ENCODE data around the gene GANC.
"Not testable (repeated sequence)": the region's sequence is repeated elsewhere in the genome, so short reads cannot be mapped to it uniquely, and the experiment has no call there.

Gene GANC, protein sequence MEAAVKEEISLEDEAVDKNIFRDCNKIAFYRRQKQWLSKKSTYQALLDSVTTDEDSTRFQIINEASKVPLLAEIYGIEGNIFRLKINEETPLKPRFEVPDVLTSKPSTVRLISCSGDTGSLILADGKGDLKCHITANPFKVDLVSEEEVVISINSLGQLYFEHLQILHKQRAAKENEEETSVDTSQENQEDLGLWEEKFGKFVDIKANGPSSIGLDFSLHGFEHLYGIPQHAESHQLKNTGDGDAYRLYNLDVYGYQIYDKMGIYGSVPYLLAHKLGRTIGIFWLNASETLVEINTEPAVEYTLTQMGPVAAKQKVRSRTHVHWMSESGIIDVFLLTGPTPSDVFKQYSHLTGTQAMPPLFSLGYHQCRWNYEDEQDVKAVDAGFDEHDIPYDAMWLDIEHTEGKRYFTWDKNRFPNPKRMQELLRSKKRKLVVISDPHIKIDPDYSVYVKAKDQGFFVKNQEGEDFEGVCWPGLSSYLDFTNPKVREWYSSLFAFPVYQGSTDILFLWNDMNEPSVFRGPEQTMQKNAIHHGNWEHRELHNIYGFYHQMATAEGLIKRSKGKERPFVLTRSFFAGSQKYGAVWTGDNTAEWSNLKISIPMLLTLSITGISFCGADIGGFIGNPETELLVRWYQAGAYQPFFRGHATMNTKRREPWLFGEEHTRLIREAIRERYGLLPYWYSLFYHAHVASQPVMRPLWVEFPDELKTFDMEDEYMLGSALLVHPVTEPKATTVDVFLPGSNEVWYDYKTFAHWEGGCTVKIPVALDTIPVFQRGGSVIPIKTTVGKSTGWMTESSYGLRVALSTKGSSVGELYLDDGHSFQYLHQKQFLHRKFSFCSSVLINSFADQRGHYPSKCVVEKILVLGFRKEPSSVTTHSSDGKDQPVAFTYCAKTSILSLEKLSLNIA (N-terminal part only)

DNA sequence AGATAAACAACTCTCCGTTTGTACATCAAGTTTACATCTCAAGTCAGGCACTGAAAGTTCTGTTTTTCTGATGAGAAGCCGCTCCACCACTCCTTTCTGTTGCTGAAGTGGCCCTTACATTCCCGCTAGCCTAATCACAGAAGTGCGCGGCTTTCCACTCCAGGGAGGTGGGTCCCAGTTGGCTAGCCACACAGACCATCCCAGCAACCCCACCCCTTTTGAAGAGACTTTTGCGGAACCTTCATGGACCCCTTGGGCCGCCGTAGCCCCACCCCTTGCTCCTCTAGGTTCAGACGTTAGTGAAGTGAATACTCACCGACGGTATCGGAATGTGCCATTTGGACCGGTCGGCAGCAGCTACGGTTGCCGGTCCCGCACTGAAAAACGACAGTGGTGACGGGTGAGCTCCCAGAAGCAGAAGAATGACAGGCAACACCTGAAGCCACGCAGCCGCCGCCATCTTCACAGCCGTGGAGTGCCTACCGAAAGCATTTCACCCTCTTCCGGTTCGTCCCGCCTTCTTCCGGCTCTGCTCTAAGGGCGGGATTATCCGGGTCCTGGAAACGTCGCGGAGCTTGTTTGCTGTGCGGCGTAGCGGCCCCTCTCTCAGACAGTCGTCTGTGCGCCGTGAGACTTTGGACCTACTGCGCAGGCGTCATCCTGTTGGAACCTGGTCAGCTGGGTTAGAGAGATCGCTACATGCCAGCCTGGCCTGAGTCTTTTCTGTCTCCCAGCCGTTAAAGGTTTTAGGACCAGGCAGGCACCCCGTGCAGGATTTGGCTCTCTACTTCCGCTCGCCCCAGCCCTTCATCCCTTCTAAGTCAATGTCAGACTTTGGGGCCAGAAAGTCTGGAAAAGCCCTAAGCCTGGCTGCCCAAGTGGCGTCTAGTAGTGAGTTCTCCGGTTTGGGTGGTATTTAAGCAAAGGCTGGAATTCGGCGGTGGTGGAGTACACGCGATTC lies at the start of gene GANC, which contains the start of gene TMEM87A:
TSS of gene GANC (plus strand) at position 263 of the 961 bp plus-strand sequence. CDS start 1,281 bp downstream, outside the sequence.
TSS of gene TMEM87A (minus strand) at position 495 of the 961 bp plus-strand sequence. CDS start at position 460, 35 bp downstream.
- DNase-seq (ENCODE audit: low spot score): peak; percentile 93

DNA sequence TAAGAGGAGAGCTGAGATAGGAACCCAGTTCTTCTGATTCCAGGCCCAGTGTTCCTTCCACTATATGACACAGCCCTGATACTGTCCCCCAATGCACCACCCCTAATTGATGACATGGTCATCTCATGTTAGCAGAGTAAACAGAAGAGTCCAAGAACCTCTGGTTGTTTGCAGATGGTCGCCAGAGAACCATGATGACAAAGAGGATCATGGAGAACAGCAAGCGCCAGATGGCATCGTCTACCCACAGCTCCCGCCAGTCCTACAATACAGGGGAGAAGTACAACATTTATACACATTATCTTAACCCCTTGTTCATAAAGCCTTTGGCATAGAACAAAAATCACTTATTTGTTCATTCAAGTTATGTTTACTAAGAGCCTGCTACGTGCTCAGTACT lies 46.4 kb upstream of the GANC start:
- peak; percentile 34 for DNase-seq (ENCODE audit: low spot score)

DNA sequence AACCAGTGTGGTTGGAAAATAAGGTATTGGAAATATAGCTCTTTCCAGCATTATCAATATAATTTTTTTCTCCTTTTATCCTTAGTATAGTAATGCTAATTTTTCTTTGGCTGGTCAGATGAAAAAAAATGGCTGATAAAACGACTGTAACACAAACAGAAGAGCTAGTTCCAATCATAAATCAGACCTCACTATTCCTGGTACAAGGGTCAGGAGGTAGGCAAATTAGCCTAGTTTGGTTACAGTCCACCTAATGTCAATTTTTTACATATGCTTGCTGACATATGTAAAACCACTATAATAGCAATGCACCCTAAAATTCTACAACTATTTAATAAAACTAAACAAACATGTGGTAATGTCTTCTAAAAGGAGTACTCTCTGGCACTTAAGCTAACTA lies 45.0 kb upstream of the GANC start:
- no peak for DNase-seq (ENCODE audit: low spot score)

DNA sequence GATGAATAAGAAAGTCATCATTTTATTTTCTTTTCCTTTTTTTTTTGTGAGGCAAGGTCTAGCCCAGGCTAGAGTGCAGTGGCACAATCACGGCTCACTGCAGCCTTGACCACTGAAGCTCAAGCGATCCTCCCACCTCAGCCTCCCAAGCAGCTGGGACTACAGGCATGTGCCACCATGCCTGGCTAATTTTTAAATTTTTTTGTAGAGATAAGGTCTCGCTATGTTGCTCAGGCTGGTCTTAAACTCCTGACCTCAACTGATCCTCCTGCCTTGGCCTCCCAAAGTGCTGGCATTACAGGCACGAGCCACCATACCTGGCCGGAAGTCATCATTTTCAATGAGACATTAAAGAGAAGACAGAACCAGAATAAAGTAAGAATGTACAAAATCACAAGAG lies 44.0 kb upstream of the GANC start:
- DNase-seq (ENCODE audit: low spot score): not testable (repeated sequence)

DNA sequence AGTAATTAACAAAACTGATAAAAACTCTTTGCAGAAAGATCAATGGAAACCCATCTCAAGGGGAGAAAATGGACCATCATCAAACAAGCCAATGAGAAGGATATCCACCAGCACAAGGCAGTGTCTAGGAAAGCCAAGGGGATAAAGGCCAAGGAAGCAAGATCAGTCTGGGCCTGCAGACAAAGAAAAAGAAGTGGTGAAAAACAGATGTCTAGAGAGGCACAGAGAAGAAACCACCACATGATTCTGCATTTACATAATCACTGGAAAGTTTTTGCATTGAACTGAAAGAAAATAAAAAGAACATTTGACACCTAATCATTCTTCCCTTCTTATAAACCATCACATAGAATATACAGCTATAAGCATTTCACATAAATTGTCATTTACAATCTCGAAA lies 41.9 kb upstream of the GANC start:
- DNase-seq (ENCODE audit: low spot score): no peak

DNA sequence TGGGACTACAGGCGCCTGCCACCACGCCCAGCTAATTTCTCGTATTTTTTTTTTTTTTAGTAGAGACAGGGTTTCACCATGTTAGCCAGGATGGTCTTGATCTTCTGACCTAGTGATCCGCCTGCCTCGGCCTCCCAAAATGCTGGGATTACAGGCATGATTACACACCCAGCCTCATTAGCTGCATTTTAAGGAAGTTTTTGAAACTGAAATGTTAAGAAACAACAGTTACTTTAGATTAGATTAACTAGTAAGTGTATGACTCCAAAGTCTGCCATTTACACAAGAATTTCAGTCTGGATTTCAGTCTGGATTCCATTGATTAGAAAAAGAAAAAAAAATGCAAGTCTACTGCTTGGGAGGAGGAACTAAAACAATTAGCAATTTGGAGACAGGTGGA lies 40.4 kb upstream of the GANC start:
- no peak for DNase-seq (ENCODE audit: low spot score)

DNA sequence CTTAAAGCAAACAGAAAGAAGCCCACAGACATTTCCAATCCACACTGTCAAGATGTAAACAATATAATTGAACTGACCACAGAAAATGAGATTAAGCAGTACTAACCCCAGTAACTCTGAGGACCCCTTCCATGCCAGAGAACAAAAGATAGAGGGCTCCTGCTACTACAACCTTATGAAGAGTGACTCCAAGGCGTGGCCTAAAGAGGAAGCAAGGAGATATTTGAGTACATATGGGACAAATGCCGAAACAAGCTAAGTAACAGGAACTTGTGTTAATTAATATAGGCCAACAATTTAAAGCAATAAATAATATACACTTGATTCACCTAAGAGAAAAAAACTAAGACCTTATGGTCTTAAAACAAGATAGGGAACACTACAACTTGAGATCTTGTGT lies 39.9 kb upstream of the GANC start:
- DNase-seq (ENCODE audit: low spot score): no peak

DNA sequence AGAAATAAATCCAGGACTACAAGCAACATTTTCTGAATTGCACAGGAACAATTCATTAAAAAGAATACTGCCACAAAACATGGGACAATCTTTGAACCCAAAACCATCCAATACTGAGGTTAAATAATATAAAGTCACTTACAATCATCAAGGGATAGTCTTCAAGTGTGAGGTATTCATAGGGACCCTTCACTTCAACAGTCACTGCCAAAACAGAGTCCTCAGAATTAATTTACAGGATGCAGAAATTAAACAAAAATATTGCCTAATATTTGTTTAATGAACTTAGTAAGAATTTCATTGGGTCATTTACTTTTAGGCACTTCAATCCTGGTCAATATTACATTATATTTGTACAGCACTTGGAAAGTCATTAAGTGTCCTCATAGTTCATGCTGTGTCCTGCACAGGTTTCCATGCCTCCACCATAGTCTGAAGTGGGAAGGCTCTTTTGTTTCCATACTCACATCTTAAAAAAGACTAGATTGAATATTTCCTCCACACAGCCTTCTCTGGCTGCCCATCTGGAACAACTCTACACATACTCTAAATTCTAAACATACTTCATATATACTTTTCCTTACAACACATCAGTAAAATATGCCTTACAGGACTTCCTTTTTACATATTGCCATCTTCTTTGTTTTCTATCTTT lies 33.3 kb upstream of the GANC start:
- DNase-seq (ENCODE audit: low spot score): no peak

DNA sequence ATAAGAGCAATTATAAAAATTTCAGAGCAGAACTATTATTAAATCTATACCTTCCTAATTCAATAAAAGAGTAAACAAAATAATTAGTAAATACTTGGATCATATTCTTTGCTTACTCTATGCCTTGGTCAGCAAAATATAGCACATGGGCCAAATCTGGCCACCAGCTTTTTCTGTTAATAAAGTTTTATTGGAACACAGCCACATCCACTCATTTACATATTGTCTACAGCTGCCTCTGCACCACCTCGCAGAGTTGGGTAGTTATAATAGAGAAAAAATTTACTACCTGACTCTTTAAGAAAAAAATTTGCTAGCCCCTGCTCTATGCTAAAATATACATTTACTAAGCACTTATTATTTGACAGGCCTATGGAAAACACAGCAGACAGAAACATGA lies 32.2 kb upstream of the GANC start:
- DNase-seq (ENCODE audit: low spot score): no peak

DNA sequence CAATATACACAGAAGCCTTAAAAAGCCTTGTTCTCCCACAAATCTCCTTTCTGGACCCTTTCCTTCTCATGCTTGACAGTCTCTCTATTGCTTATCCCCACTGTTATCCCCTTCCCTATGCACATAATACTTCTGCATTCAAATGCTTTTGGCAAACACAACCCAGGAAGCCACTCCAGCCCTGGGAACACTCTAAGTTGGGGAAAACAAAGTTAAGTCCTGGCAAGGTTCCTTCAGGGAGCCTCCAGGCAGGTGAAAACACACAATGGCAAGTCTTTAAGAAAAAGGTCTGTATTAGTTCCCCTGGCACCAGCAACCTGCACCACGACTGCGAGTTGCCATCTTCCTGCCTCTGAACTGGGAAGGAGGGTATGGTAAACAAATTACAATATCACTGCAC lies 19.7 kb upstream of the GANC start:
- no peak for DNase-seq (ENCODE audit: low spot score)

DNA sequence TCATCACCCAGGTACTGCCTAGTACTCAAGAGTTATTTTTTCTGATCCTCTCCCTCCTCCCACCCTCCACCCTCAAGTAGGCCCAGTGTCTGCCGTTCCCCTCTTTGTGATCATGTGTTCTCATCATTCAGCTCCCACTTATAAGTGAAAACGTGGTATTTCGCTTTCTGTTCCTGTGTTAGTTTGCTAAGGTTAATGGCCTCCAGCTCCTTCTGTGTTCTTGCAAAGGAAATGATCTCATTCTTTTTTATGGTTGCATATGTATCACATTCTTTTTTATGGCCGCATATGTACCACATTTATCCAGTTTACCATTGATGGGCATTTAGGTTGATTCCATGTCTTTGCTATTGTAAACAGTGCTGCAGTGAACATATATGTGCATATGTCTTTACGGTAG lies 8.2 kb upstream of the GANC start:
- DNase-seq (ENCODE audit: low spot score): no peak

DNA sequence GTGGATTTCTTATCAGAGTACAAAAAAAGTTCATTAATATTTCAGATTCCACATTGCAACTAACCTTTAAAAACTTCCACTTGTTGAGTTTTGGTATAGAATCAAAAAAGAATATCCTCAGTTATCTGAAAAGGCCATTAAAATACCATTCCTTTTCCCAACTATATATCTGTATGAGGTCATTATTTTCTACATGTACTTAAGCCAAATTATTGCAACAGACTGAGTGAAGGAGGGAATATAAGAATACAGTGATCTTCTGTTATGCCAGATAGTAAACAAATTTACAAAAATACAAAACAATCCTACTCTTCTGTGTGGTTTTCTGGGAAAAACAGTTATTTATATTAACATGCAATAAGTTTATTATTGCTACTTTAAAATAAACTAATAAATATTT lies 5.7 kb upstream of the GANC start:
- DNase-seq (ENCODE audit: low spot score): no peak

DNA sequence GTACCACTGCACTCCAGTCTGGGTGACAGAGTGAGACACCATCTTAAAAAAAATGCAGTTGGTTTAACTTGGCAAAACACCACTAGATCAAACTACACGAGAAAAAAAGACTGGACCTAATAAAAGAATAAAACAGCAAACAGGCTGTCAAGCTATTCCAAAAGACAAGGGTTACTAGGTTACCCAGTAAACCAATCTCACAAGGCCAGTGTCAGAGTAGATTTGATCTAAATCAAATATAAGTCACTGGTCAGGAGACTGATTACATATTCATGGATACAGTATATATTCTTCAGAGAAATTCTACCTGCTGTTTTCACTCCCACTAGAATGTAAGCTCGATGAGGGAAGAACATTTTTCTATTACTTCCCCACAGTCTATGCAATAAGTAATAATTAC lies 2.5 kb upstream of the GANC start:
- DNase-seq (ENCODE audit: low spot score): no peak

DNA sequence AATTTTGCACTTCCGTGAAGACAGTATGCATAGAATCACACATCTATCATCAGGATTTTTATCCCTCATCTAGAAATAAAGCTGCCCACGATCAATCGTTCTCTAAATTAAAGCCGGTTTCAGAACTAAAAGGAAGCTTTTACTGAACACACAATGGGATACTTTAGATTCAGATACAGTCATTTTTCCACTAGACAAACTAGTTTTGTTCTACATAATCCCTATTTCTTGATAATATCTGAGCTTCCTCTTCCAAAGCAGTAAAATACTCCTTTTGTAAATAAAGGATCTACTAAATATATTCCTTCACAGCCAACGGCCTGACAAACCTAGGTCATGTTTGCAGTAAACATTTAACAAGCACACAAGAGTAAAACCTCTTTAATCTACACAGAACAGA lies 2.0 kb upstream of the GANC start:
- DNase-seq (ENCODE audit: low spot score): no peak

DNA sequence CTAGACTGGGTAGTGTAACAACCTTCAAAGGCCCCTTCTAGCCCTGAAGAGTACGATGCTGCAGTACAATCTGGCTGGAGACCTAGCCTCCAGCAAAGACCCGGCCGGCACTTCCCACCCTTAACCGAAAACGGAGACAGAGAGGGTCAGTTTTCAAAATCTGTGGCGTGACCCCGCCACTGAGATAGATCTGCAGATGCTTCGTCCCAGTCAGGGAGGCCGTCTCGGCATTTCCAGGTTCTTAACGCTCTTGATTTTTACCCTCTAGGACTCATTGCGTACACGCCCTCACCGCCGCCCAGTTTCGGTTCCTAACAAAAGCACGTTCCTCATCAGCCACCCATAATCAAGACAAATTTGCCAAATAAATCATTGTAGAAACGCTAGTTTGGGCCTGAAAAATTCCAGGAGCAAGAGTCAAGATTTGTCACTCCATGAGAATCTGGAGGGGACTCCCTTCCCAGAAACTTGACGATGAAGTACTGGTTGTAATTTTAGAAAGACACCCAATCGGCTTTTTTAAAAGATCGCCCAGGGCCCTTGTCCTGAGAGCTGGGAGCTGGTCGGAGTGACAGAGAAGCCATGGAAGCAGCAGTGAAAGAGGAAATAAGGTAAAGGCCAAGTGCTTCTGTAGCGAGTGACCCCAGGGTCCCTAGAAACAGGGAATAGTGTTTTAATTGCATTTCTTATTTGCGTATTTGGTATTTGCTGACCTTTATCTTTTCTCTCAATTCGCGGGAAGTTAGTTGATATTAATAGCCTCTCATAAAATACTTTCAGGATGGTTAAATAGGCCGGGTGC lies 1.1 kb downstream of the GANC start:
- DNase-seq (ENCODE audit: low spot score): peak; percentile 46

DNA sequence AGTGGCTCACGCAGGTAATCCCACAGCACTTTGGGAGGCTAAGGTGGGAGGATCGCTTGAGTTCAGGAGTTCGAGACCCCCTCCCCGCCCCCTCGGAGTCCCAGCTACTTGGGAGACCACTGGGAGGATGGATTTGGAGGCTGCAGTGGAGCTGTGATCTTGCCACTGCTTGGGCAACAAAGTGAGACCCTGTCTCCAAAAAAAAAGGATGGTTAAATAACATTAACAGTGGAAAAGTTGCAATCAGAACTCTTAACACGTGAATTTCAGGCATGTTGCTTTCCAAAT lies 1.6 kb downstream of the GANC start:
- no peak for DNase-seq (ENCODE audit: low spot score)

DNA sequence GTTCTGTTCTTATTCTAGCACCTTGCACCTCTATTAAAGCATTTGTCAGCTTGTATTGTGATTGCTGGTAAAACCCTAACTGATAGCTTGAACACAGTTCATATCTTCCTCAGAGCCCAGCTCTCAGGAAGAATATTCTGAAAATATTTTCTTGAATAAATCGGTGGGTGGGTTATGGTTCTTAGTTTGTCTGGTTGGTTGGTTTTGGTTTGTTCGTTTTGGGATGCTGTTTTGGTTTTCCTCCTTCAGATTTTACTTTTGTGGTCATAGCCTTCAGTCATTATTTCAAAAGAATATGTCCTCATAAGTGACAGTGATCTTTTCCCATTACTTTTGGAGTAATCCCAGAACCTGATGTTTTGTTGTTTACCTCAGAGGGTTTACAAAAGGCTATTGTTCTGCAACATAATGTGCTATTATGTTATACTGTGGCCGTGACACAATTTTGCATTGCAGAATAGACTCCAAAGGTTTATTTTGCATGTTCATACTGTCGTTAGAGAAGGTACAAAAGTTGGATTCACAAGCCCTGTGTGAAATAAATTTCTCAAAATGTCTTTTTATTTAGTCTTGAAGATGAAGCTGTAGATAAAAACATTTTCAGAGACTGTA lies 2.9 kb downstream of the GANC start:
- no peak for DNase-seq (ENCODE audit: low spot score)

DNA sequence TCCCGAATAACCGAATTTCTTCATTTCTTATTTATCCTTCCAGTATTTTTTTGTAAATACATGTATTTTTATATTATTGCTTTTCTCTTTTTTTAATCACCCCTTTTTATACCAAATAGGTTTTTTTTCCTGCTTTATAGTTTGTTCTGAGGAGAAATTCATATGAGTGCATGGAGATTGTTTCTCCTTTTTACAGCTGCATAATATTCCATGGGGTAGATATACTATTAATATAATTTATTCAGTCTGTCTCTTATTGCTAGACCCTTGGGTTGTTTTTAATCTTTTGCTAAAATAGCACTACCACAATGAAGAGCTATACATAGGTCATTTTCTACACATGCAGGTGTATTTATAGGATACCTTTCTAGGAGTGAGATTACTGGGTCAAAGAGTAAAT lies 3.8 kb downstream of the GANC start:
- no peak for DNase-seq (ENCODE audit: low spot score)

DNA sequence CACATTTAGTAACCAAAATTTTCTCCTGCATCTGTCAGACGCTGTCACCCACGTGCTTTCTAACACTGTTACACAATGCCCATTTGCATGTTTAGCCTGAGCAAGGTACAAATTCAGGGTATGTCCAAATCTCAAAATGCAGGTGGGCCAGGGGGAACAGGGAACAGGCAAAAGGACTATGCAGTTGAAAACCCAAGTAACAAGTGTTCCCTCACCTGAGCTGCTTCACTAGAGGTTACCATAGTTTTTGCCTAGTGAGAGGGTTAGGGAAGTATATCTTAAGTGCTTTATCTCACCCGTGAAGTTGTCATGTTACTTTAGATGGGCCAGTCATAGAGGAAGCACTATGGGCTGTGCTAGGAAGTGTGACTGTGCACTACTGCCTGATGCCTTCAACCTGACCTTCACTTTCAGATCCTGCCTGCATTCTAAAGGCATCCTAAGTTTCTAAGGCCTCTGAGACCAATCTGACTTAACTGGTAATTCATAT lies 6.3 kb downstream of the GANC start:
- no peak for DNase-seq (ENCODE audit: low spot score)

DNA sequence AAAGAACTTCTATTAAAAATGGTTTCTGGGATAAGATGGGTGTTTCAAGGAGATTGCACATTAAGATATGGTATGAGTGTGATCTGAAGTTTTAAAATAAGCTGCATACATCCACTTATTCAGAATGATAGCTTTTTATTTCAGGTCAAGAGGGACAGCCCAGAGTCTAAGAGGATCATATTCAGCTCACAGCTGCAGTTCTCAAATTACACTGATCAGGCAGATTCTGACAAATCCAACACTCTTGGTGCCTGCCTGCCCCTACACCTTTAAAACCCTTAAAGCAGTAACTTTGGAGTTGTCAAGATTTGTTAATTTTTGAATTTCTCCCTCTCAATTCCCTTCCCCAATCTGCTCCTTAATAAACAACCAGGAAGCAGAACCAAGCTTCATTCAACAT lies 9.3 kb downstream of the GANC start:
- no peak for DNase-seq (ENCODE audit: low spot score)
